Stimulated activated CD8-positive, alpha-beta memory T cell treated with anti-CD3 and anti-CD28 coated beads, Interleukin-4, amount 100 ng/mL, for 48 hours (primary cell): ENCODE measurements around the gene CAPZB.

Experiments
- DNase-seq: peaks from one replicate; pipeline ENCODE4 v3.0.0-alpha.2; 2020

CAPZB gene

DNA sequence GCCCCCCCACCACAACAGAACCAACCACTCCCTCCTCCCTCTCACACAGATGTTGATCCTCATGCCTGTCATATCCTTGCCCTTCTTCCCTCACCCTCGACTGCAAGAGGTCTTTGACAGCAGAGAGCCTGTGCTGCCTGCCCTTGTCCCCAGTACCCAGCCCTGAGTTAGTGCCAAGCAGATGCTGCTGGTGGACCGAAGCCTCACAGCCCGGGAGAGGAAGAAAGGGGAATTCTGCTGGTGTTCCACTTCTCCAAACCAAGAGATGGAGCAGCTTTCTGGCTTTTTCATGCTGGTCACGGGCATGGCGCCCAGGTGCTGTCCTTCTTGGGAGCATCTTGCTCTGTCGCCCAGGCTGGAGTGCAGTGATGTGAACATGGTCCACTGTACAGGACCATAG, 104.1 kb downstream of the CAPZB start:
- DNase-seq, result no peak

- DNase-seq, result peak; percentile 52
These were observed 107.3 kb downstream of the CAPZB start for GRCh38 chr1:19377812-19378718.

DNA sequence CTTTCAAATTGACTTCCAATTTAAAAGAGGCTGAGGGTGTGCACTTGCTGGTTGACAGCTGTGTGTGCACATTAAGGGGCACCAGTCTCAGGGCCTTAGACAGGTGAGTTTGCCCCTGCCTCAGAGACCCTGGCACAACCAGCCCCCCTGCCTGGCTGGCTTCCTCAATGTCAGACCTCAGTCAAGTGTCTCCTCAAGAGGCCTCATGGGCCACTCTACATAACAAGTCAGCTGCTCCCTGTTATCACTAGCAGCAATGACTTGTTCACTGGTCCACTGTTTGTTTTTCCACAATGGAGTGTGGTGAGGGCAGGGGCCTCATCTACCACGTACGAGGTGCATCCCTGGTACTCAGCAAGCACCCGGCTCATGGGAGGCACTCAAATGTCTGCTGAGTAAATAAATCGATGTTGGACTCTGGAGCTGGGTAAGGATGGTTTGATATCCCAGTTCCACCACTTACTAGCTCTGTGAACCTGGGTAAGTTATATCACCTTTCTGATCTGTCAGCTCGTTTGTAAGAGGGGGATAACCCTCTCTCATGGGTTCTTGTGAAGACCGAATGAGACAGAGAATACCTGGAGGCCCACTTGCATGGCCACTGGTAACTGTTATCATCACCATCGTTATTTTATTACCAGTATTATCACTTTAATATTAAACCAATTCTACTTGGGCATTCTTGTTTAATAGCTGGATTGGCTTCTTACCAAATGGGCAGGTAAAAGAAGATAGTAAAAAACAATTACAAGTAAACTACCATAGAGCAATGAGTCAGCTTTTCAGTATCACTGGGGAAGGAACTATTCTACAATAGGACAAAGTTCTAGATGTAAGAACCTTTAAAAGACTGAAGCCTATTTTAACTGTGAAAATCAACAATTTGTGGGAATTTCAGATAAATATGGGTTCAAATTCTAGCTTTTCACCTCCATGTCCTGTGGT, 108.6 kb downstream of the CAPZB start:
- DNase-seq, result no peak

GRCh38 chr1:19375631-19376400, 109.5 kb downstream of the CAPZB start:
- no peak for DNase-seq

- no peak for DNase-seq
These were observed 110.4 kb downstream of the CAPZB start for GRCh38 chr1:19374926-19375325.

DNA sequence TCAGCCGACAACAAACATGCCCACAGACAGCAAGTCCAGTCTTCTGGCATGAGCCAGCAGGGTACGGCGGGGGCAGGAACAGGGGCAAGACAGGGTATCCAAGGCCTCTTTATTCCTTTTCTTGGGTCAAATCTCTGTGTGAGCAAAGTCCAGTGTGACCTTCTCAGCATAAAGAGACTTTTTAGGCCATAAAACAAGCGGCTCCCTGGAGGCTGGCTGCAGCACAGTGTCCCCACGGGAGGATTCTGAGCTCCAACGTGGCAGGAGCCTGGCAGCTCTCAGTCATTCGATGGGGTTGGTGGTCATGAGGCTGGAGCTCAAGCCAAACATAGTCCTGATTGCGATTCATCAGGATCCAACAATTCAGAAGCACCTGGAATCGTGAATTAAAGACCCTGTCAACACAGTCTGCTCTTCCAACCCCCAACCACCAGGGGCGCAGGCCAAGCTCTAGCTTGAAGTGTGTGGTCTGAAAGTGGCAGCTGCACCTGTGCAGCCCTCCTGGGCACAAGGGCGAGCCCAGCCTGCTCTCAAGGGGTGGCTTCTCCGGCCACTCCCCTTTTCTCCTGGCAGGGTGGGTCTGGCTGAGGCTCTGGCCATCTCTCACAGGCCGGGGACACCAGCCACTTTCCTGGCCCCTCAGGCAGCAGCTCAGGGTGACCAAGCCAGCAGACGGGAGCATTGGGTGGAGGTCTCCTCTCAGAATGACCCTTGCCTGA, 111.1 kb downstream of the CAPZB start:
- DNase-seq, result no peak

GRCh38 chr1:19373211-19374082, 111.9 kb downstream of the CAPZB start:
- no peak for DNase-seq

DNA sequence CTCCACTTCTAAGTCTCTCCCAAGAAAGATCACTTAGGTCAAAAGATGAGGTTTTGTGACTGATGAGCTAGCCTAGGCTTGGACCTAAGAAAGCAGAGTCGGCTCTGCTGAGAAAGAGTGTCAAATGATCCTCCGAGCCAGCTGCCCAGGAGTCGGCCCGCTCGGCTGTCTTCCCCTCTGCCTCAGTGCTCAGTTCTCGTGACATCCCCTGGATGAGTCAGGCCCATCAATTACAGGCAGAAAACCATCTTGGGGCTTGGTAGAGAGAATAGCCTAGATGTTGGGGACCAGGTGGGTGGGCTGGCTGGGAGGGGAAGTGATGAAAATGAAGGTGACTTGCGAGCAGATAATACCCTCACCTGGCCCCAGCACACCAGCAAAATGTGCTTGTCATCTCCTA, 112.7 kb downstream of the CAPZB start:
- DNase-seq, result no peak

DNA sequence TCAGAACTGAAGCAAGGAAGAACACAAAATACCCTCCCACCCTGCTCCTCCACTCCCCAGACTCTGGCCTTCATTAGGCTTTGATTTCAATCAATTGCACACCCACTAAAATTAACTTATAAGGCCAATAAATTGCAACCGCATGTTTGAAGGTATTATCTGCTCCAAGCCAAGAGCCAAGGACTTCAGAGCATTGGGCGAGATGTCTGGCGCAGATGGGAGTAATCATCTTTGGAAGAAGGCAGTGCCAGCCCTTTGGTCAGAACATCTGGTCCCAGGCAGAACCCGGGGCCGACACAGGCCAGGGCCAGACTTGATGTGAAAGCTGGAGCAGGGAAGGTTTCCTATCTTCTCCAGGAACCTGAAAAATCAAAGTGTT, 113.2 kb downstream of the CAPZB start:
- no peak for DNase-seq

- DNase-seq, result no peak
These were observed 113.9 kb downstream of the CAPZB start for GRCh38 chr1:19371226-19372135.

DNA sequence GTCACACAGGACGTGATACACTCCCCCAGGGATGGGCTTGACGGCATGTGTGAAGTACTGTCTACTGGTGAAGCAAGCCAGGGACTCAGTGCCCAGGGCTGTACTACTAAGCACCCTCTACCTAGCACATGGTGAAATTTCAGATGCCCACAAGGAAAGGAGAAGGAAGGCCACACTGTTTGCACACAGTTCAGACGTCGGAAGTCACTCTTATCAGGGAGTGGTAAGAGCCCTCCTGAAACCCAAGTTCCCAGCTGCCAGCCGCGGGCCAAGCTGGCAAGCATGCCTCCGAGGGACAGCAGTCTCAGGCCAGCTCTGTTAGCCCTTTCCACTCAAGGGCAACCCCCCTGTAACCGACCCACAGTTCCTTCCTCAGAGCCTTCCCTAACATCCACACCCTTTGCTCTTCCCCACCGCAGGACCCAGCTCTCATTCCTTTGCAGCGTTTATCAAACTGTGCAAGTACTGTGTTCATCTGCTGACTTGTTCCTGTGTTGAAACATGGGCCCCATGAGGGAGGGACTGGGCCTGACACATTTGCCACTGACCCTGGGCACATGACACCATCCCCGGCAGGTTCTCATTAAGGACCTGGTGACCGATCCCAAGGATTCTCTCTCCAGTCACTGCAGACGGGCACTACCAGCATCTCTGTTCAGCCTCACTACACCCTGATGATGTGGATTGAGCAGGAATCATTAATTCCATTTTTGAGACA, 114.7 kb downstream of the CAPZB start:
- no peak for DNase-seq

DNA sequence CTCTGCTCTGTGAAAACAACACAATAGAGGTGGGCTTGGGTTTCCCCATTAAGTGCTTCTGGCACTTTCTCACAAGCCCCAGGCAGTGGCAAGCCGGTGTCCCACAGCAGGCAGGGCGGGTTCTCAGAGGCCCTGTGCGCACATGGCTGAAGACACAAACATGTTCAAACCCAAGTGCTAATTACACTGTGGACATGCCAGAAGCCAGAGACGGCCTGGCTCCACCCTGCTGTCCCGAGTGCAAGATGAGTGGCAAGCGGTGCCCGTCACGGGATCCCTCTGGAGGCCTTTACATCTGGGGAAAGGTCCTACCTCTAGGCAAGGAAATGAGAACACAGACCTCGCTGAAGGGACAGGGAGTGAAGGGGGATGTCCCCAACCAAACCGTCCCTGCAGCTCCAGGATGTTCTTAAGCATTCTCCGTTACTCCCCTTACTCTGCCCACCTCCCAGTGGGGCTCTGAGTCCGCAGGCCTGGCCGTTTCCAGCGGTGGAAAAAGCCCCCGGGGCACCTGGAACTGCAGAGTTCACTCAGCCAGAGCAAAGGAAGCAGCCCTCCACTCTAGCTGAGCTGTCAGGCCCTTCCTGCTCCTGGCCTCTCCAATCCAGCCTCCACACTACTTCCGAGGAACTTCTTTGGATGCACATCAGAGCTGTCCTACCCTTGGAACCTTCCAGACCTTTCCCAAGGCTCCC, 115.8 kb downstream of the CAPZB start:
- no peak for DNase-seq

- no peak for DNase-seq
These were observed 116.4 kb downstream of the CAPZB start for GRCh38 chr1:19368964-19369363.

DNA sequence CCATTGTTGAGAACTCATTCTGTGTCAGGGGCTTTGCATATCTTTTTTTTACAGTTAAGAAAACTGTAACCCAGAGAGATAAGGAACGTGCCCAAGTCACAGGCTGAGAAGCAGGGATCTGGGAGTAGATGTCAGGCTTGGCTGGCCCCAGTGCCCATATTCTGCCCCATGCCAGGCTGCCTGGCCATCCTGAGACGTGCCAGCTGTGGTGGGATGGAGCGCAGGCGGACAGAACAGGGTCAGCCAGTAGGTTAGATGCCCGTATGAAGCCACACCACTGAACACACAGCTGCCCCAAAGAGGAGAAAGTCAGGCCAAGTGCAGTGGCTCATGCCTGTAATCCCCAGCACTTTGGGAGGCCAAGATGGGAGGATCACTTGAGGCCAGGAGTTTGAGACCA, 117.3 kb downstream of the CAPZB start:
- no peak for DNase-seq

DNA sequence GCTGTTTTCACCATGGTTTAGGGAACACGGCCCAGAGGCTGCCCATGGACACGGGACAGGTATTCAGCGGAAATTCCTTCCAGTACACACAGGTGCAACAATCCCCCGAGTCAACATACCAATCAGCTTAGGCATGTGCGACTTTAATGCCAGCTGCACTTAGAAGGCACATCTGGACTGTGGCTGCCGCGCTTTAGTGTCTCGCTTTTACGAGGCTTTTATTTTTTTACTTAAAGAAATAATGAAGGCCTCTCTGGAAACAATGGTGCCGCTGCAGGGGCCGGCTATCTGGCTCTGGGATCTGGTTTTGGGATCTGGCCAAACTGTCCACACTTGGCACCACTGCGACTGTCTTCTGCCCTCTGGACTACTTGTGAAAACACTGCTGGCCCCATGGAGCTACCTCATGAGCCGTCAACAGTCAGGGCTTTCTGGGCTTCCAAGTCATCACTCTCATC, 117.7 kb downstream of the CAPZB start:
- DNase-seq, result no peak

DNA sequence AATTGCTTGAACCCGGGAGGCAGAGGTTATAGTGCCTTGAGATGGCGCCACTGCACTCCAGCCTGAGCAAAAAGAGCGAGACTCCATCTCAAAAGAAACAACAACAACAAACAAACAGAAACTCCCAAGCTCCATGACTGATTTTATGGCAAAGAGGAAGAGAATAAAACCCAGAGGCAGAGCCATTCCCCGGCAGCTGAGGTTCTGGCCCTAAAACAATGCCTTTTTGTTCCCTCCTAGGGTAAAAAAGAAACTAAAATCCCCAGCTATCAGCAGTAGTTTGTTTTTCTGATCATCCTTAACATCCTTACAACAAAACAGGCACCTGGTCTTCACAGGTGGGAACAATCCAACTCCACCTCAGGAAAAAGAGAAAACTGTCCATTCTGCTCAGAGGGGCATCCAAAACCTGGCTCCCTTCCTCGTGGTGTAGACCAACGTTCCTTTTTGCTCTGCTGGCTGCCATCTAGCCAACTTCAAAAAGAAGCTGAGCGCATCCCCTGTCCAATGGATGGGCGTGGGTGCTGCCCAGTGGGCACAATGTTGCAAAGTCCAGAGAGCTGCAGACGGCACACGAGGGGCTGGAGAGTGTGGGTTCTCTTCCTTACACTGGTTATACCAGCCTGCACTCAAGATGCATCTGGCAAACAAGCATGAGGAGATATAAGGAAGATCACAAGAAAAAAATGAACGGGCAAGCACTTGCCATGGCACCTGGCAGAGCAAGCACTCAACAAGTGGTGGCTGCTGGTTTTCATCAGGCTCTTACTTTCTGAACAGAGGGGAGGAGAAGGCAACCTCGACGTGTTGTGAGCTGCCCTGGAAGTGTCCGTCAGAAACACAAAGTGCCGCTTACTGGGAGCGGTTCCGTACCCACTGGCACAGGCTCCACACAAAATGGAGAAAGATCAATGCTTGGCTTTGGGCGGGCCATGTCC, 118.5 kb downstream of the CAPZB start:
- no peak for DNase-seq

DNA sequence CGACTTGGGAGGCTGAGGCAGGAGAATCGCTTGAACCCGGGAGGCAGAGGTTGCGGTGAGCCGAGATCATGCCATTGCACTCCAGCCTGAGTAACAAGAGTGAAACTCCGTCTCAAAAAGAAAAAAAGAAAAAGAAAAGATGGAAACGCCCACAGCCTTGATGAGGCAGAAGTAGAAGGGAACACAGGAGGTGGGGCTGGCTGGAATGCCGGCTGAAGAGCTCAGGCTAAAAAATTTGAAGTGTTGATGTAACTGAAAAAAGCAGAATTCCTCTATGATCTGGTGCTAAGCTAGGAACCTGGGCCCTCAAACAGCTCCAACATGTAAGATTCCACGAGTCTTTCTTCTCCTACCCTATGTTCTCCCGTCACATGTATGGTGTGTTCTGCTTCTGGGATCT, 119.6 kb downstream of the CAPZB start:
- no peak for DNase-seq
